ENCODE measurements around the gene GPR158. TPM values are rescaled to one million over a fixed set of nuclear protein-coding genes. Genes with fewer than 3 reads are reported as not detected.

Gene GPR158
- total RNA-seq, 4 donors from 2014 or later: 0.07 to 0.27 TPM; not detected in 2

GRCh38 chr10:25388188-25388861 is 213.5 kb downstream of the GPR158 start:
- no peaks in the 10 kb centered on the region for H3K4me1 ChIP-seq
- no peak for ATAC-seq
- H3K36me3 ChIP-seq: no peaks in the 10 kb centered on the region
- H3K9me3 ChIP-seq: peaks cover 0 to 41% (median 0%) of the 10 kb centered on the region in 3 donors
- H3K4me3 ChIP-seq: no peak overlapping the region
- no CpG with 5 or more reads among the region's 7 CpGs for WGBS, 2 donors (ENCODE audit: low coverage in 1 of 2)
- no peaks in the 10 kb centered on the region for H3K27me3 ChIP-seq
- TF ChIP-seq EP300 (IDR thresholded peaks at IDR 0.05): no peak
- TF ChIP-seq POLR2A (IDR thresholded peaks at IDR 0.05): no peak
- TF ChIP-seq CTCF (IDR thresholded peaks at IDR 0.05): no peak
- no peak for TF ChIP-seq POLR2AphosphoS5 (IDR thresholded peaks at IDR 0.05)
- no peak overlapping the region for H3K27ac ChIP-seq

- H3K9me3 ChIP-seq: peaks cover 0 to 41% (median 0%) of the 10 kb centered on the region in 3 donors
- no peak for ATAC-seq
- no peak overlapping the region for H3K27ac ChIP-seq
- no peak overlapping the region for H3K4me3 ChIP-seq
- no peaks in the 10 kb centered on the region for H3K4me1 ChIP-seq
- no peak for TF ChIP-seq POLR2A (IDR thresholded peaks at IDR 0.05)
- no peak for TF ChIP-seq CTCF (IDR thresholded peaks at IDR 0.05)
- no peak for TF ChIP-seq EP300 (IDR thresholded peaks at IDR 0.05)
- TF ChIP-seq POLR2AphosphoS5 (IDR thresholded peaks at IDR 0.05): no peak
- H3K27me3 ChIP-seq: no peaks in the 10 kb centered on the region
- no peaks in the 10 kb centered on the region for H3K36me3 ChIP-seq
Measured at GRCh38 chr10:25388862-25389206, 214.0 kb downstream of the GPR158 start.

GRCh38 chr10:25390733-25391132 is 215.9 kb downstream of the GPR158 start:
- H3K36me3 ChIP-seq: no peaks in the 10 kb centered on the region

GRCh38 chr10:25392132-25392531 is 217.3 kb downstream of the GPR158 start:
- H3K27ac ChIP-seq: no peak overlapping the region
- no peaks in the 10 kb centered on the region for H3K36me3 ChIP-seq
- peaks cover 0 to 30% (median 0%) of the 10 kb centered on the region in 3 donors for H3K9me3 ChIP-seq
- 82 to 84% methylated on average over 3 of the region's 3 CpGs for WGBS, 2 donors (ENCODE audit: low coverage in 1 of 2)
- no peaks in the 10 kb centered on the region for H3K4me1 ChIP-seq
- H3K4me3 ChIP-seq: no peak overlapping the region
- ATAC-seq: no peak
- no peaks in the 10 kb centered on the region for H3K27me3 ChIP-seq
- TF ChIP-seq POLR2A (IDR thresholded peaks at IDR 0.05) (no peak), CTCF (IDR thresholded peaks at IDR 0.05) (no peak), POLR2AphosphoS5 (IDR thresholded peaks at IDR 0.05) (no peak), EP300 (IDR thresholded peaks at IDR 0.05) (no peak)

More at GRCh38 chr10:25390733-25391132, 215.9 kb downstream of the GPR158 start:
- H3K9me3 ChIP-seq: peaks cover 0 to 38% (median 0%) of the 10 kb centered on the region in 3 donors
- H3K4me1 ChIP-seq: no peaks in the 10 kb centered on the region
- ATAC-seq: no peak
- H3K27ac ChIP-seq: no peak overlapping the region
- WGBS, 2 donors (ENCODE audit: low coverage in 1 of 2): 73% methylated on average over 2 of the region's 3 CpGs; no CpG with 5 or more reads in 1 of the 2 donors
- H3K4me3 ChIP-seq: no peak overlapping the region
- no peaks in the 10 kb centered on the region for H3K27me3 ChIP-seq
- no peak for TF ChIP-seq POLR2AphosphoS5 (IDR thresholded peaks at IDR 0.05)
- no peak for TF ChIP-seq EP300 (IDR thresholded peaks at IDR 0.05)

GRCh38 chr10:25393621-25394020 is 218.8 kb downstream of the GPR158 start:
- no peak overlapping the region for H3K4me3 ChIP-seq
- H3K27ac ChIP-seq: no peak overlapping the region
- H3K36me3 ChIP-seq: no peaks in the 10 kb centered on the region
- ATAC-seq: no peak
- no peaks in the 10 kb centered on the region for H3K4me1 ChIP-seq
- TF ChIP-seq EP300 (IDR thresholded peaks at IDR 0.05): no peak
- TF ChIP-seq POLR2AphosphoS5 (IDR thresholded peaks at IDR 0.05): no peak
- no peak for TF ChIP-seq POLR2A (IDR thresholded peaks at IDR 0.05)
- no peak for TF ChIP-seq CTCF (IDR thresholded peaks at IDR 0.05)
- H3K9me3 ChIP-seq: peaks cover 0 to 20% (median 0%) of the 10 kb centered on the region in 3 donors
- 77 to 83% methylated on average over 2 of the region's 2 CpGs for WGBS, 2 donors (ENCODE audit: low coverage in 1 of 2)
- H3K27me3 ChIP-seq: no peaks in the 10 kb centered on the region
